Omental fat pad (tissue), 4 donors: ENCODE measurements around the gene COPB1. TPM values are rescaled to one million over a fixed set of nuclear protein-coding genes. Genes with fewer than 3 reads are reported as not detected.

ENCODE experiments used
- ATAC-seq: fragments of 150-250 bp; one replicate; pipeline ENCODE4 v1.9.1; 2016; ENCODE audit warnings: mild to moderate bottlenecking, moderate library complexity; ENCODE audit not compliant: low FRiP score
- DNase-seq: peaks from one replicate; pipeline ENCODE4 v3.0.0-alpha.2; 2019; ENCODE audit warnings: low spot score
- total RNA-seq, 4 donors: library from RNA; depleted of rRNA; stranded (reverse); fragments of >200 nt; gene quantifications; one replicate each; pipeline ENCODE4 v1.1.0, GENCODE V29; 2016
- TF ChIP-seq, protein P1 (sequence below), 3 donors: fragments of 450-650 bp; IDR thresholded peaks; one replicate each; pipeline ENCODE4 v1.5.1; 2016 to 2017; ENCODE audit warnings: antibody characterized with exemption in 3 of 3, mild to moderate bottlenecking in 3 of 3, moderate library complexity in 2 of 3

COPB1 gene
- total RNA-seq, 4 donors from 2014 or later, result 102 to 126 (median 112) TPM

DNA sequence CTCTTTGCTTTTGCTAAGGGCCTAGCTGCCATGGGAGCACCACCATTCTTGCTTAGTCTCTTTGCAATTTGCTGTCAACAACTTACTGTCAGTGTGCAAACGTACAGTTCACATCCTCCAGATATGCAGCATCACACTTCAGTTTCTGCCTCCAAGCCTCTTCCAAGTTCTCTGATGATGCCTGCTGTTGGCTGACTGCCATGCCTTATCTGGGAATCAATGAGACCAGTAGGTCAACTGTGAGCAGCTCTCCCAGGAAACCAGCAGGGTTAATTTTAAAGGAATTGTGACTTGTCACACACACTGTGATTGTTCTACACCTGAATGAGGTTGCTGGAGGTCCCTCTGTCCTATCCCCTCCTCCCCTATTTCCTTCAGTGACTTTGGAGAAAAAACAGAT, 56.0 kb downstream of the COPB1 start:
- DNase-seq (no peak), ATAC-seq (no peak)
- TF ChIP-seq, protein P1, sequence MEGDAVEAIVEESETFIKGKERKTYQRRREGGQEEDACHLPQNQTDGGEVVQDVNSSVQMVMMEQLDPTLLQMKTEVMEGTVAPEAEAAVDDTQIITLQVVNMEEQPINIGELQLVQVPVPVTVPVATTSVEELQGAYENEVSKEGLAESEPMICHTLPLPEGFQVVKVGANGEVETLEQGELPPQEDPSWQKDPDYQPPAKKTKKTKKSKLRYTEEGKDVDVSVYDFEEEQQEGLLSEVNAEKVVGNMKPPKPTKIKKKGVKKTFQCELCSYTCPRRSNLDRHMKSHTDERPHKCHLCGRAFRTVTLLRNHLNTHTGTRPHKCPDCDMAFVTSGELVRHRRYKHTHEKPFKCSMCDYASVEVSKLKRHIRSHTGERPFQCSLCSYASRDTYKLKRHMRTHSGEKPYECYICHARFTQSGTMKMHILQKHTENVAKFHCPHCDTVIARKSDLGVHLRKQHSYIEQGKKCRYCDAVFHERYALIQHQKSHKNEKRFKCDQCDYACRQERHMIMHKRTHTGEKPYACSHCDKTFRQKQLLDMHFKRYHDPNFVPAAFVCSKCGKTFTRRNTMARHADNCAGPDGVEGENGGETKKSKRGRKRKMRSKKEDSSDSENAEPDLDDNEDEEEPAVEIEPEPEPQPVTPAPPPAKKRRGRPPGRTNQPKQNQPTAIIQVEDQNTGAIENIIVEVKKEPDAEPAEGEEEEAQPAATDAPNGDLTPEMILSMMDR (IDR thresholded peaks at IDR 0.05), result no peak

DNA sequence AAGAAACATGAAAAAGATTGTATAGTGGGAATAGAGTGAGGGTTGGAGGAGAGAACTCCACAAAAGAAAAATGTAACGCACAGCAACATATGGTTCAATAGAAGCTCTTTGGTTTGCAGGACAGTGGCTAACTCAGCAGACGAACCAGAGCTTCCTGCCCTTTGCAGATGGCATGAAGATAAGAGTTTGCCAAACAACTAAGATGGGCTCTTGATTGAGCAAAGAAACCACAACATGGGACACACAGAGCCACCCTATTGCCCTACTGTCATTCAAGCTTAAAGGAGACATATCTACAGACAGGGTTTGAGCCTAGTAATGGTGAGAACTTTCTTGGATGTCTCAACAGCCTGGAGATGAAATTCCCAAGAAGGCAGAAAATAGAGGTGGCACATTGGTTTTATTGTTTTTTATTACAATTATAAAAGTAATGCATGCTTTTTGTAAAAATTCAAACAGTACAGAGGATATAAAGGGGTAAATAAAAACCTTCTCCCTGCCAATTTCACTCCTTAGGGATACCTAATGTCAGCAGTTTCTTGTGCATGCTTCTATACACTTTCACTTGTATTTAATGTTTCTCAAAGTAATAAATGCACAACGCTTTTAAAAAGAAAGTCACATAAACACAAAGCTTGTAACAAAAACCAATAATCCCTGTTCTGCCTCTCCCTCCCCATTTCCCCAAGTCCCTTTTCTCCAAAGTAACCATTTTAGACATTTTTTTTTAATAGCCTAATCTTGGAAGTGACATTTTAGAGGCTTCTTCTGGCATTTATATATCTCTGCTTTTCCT, 63.7 kb downstream of the COPB1 start:
- DNase-seq (no peak), ATAC-seq (no peak)
- TF ChIP-seq, protein P1 (IDR thresholded peaks at IDR 0.05), result no peak

DNA sequence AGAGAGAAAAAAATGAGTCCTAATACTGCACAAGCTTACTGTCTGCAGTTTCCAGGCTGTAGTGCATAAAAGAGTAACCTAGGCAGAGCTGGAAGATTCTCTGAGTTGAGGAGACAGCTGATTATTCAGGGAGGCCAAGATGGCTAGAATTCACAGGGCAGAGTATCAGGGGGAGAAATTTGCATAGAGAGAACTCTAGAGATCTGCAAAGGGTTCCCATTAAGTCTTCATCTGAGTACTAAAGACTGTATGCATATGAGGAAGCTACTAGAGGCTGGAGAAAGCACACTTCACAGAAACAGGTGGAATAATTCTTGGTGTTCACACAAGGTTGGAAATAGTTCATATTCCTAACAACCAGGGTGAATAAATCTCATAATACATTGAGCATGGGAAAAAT, 74.0 kb downstream of the COPB1 start:
- DNase-seq (no peak), ATAC-seq (no peak)
- TF ChIP-seq, protein P1 (IDR thresholded peaks at IDR 0.05), result no peak

- TF ChIP-seq, protein P1 (IDR thresholded peaks at IDR 0.05), result no peak
- ATAC-seq (no peak), DNase-seq (no peak)
Observed at GRCh38 chr11:14424096-14424495, 75.5 kb downstream of the COPB1 start.

- DNase-seq (no peak), ATAC-seq (no peak)
- TF ChIP-seq, protein P1 (IDR thresholded peaks at IDR 0.05), result no peak
Observed at GRCh38 chr11:14423633-14424032, 76.0 kb downstream of the COPB1 start.

- no peak for DNase-seq
- ATAC-seq, result no peak
- TF ChIP-seq, protein P1 (IDR thresholded peaks at IDR 0.05), result no peak
Observed at GRCh38 chr11:14422814-14423182, 76.8 kb downstream of the COPB1 start.
